HG03135 (cell line): ENCODE measurements around the gene DYRK1A.

Experiments used
- ATAC-seq: cut with Tn5 transposase; IDR thresholded peaks from one replicate; pipeline ENCODE4 v1.9.1; 2021; ENCODE audit warnings: mild to moderate bottlenecking, moderate library complexity; ENCODE audit not compliant: unreplicated experiment

Gene DYRK1A

GRCh38 chr21:37562920-37563640, 196.5 kb downstream of the DYRK1A start:
- ATAC-seq, result peak; percentile 19

- ATAC-seq, result peak; percentile 95
These were observed 197.2 kb downstream of the DYRK1A start for GRCh38 chr21:37563641-37564340.

- ATAC-seq, result peak; percentile 40
These were observed 197.9 kb downstream of the DYRK1A start for GRCh38 chr21:37564341-37564923.

- ATAC-seq, result no peak
These were observed 198.5 kb downstream of the DYRK1A start for GRCh38 chr21:37564924-37565529.

DNA sequence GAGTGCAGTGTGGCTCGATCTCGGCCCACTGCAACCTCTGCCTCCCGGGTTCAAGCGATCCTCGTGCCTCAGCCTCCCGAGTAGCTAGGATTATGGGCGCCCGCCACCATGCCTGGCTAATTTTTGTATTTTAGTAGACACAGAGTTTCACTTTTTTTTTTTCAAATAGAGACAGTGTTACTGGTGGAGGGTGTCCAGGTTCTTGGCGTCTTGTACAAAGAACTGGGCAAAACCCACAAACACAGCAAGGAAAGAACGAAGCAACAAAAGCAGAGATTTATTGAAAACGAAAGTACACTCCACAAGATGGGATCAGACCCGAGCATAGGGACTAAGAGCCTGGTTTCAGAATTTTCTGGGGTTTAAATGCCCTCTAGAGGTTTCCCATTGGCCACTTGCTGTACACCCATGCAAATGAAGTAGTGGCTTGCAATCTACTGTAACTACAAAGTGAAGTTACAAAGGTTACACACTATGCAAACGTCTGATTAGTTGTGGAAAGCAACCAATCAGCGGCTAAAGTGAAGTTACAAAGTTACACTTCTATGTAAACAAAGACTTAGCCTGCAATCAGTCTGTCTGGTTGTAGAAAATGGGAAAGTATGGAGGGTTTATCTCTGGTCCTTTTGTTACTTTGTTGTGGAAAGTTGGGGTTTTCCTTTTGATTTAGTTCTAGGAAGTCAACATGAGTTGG, 199.1 kb downstream of the DYRK1A start:
- ATAC-seq, result no peak

DNA sequence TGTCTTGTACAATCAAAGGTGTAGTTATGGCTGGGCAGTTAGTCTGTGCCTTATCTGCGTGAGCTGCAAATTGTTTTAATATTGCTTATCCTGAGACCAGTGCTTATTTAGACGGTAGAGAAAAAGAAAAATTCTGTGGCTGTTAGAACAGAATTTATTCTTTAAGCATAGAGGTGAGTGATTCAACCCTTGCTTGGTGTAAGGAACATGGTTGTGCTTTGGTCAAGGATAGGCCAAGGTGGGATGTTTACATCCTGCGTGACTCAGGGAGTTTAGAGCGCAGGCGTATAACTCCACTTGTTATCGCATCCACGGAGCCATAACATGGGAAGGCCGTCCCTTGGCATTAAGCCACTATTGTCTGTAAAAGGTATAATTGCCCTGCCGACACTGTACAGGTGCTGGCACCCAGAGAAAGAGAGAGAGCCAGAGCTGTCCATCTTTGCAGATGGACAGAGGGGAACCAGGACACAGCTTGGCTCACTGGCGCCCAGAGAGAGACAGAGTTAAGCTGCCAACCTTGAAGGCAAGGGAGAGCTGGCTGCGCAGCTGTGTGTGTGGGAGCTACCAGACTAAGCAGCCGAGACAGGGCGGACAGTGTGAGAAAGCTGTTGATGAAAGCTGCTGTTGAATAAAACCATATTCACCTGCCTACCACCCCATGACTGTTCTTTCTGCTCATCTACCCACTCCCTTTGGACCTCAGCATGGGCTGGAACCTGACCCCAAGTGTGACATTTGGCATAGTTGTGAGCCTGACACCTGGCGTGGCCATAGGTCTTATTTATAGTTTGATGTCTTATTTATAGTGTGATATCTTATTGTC, 200.4 kb downstream of the DYRK1A start:
- ATAC-seq, result no peak

GRCh38 chr21:37568415-37568814, 201.8 kb downstream of the DYRK1A start:
- ATAC-seq, result no peak

GRCh38 chr21:37568916-37569315, 202.3 kb downstream of the DYRK1A start:
- no peak for ATAC-seq

GRCh38 chr21:37571442-37571841, 204.9 kb downstream of the DYRK1A start:
- ATAC-seq, result no peak

- ATAC-seq, result no peak
These were observed 207.7 kb downstream of the DYRK1A start for GRCh38 chr21:37574316-37574715.

- no peak for ATAC-seq
These were observed 208.2 kb downstream of the DYRK1A start for GRCh38 chr21:37574751-37575150.

GRCh38 chr21:37575580-37575979, 209.0 kb downstream of the DYRK1A start:
- no peak for ATAC-seq
